Suprapubic skin (tissue), 4 donors: ENCODE measurements around the gene DAAM1. TPM values are rescaled to one million over a fixed set of nuclear protein-coding genes. Genes with fewer than 3 reads are reported as not detected.

Source experiments
- DNase-seq, 2 donors: peaks; one replicate each; pipeline ENCODE4 v3.0.0-alpha.2; 2019; ENCODE audit warnings: low spot score in 2 of 2
- H3K27ac ChIP-seq: fragments of 200-600 bp; sonication (generic); one replicate; pipeline ENCODE4 v1.5.1; 2019
- H3K27me3 ChIP-seq: fragments of 200-600 bp; sonication (generic); one replicate; pipeline ENCODE4 v1.5.1; 2019
- H3K36me3 ChIP-seq: fragments of 200-600 bp; sonication (generic); one replicate; pipeline ENCODE4 v1.5.1; 2019
- H3K4me1 ChIP-seq: fragments of 200-600 bp; sonication (generic); one replicate; pipeline ENCODE4 v1.5.1; 2019
- H3K4me3 ChIP-seq: fragments of 200-600 bp; sonication (generic); one replicate; pipeline ENCODE4 v1.5.1; 2019; ENCODE audit warnings: mild to moderate bottlenecking
- H3K9me3 ChIP-seq: fragments of 200-600 bp; sonication (generic); one replicate; pipeline ENCODE4 v1.5.1; 2019
- CTCF ChIP-seq, 2 donors: fragments of 200-600 bp in 1 of 2; fragments of 450-650 bp in 1 of 2; sonication (generic) in 1 of 2; IDR thresholded peaks; one replicate each; pipeline ENCODE4 v1.5.1; 2016 to 2019; ENCODE audit warnings: antibody characterized with exemption in 2 of 2, mild to moderate bottlenecking in 1 of 2, moderate library complexity in 1 of 2
- EP300 ChIP-seq: sonication (generic); formaldehyde crosslinking; IDR thresholded peaks from one replicate; pipeline ENCODE4 v1.6.1; 2017; ENCODE audit warnings: antibody characterized with exemption
- POLR2A ChIP-seq, 2 donors: fragments of 450-650 bp; IDR thresholded peaks; one replicate each; pipeline ENCODE4 v1.6.1; 2017; ENCODE audit warnings: antibody characterized with exemption in 2 of 2, mild to moderate bottlenecking in 2 of 2, moderate library complexity in 2 of 2
- POLR2AphosphoS5 ChIP-seq, 3 donors: sonication (generic); formaldehyde crosslinking; IDR thresholded peaks; one replicate each; pipeline ENCODE4 v1.6.1; 2017; ENCODE audit warnings: antibody characterized with exemption in 3 of 3
- WGBS: methylation state at CpG from one replicate; pipeline ENCODE4 v1.1.5; 2018; 5-methylcytosine and 5-hydroxymethylcytosine counted together
- total RNA-seq, 4 donors: library from RNA; depleted of rRNA; stranded (reverse); fragments of >200 nt; gene quantifications; one replicate each; pipeline ENCODE4 v1.1.0, GENCODE V29; 2016

The DAAM1 gene
- total RNA-seq, 4 donors from 2014 or later: 103 to 196 (median 171) TPM

- Histone ChIP-seq H3K4me1 (peaks cover 21% of the 10 kb centered on the region), H3K27ac (no peak overlapping the region)
- no peak for DNase-seq
Observed at GRCh38 chr14:59208954-59209353, 20.5 kb downstream of the DAAM1 start.

GRCh38 chr14:59210621-59211020 is 22.2 kb downstream of the DAAM1 start:
- TF ChIP-seq EP300 (no peak), POLR2A (IDR thresholded peaks at IDR 0.05) (no peak), POLR2AphosphoS5 (IDR thresholded peaks at IDR 0.05) (no peak), CTCF (IDR thresholded peaks at IDR 0.05) (no peak)
- no peak for DNase-seq
- Histone ChIP-seq H3K27me3 (no peaks in the 10 kb centered on the region), H3K36me3 (no peaks in the 10 kb centered on the region), H3K9me3 (no peaks in the 10 kb centered on the region), H3K27ac (no peak overlapping the region), H3K4me3 (no peak overlapping the region), H3K4me1 (peaks cover 32% of the 10 kb centered on the region)

More at GRCh38 chr14:59208954-59209353, 20.5 kb downstream of the DAAM1 start:
- H3K9me3 ChIP-seq: no peaks in the 10 kb centered on the region
- H3K27me3 ChIP-seq: no peaks in the 10 kb centered on the region
- TF ChIP-seq POLR2AphosphoS5 (IDR thresholded peaks at IDR 0.05) (no peak), CTCF (IDR thresholded peaks at IDR 0.05) (no peak), EP300 (no peak)
- H3K36me3 ChIP-seq: no peaks in the 10 kb centered on the region
- no peak overlapping the region for H3K4me3 ChIP-seq
- WGBS: 100% methylated on average over 1 of the region's 1 CpG

- Histone ChIP-seq H3K9me3 (no peaks in the 10 kb centered on the region), H3K4me3 (no peak overlapping the region), H3K4me1 (peaks cover 46% of the 10 kb centered on the region), H3K27ac (no peak overlapping the region), H3K36me3 (no peaks in the 10 kb centered on the region), H3K27me3 (no peaks in the 10 kb centered on the region)
- WGBS: 86% methylated on average over 7 of the region's 7 CpGs
- DNase-seq: no peak
- TF ChIP-seq POLR2A (IDR thresholded peaks at IDR 0.05) (no peak), EP300 (no peak), CTCF (IDR thresholded peaks at IDR 0.05) (no peak), POLR2AphosphoS5 (IDR thresholded peaks at IDR 0.05) (no peak)
Observed at GRCh38 chr14:59213368-59214315, 25.2 kb downstream of the DAAM1 start.

GRCh38 chr14:59214702-59215302 is 26.3 kb downstream of the DAAM1 start:
- Histone ChIP-seq H3K9me3 (no peaks in the 10 kb centered on the region), H3K27me3 (no peaks in the 10 kb centered on the region), H3K27ac (peak overlapping the region; percentile 63), H3K4me1 (peaks cover 46% of the 10 kb centered on the region), H3K4me3 (no peak overlapping the region), H3K36me3 (no peaks in the 10 kb centered on the region)
- WGBS: 84% methylated on average over 3 of the region's 3 CpGs
- DNase-seq: no peak
- no peak for TF ChIP-seq POLR2A (IDR thresholded peaks at IDR 0.05)
- TF ChIP-seq CTCF (IDR thresholded peaks at IDR 0.05): no peak
- TF ChIP-seq POLR2AphosphoS5 (IDR thresholded peaks at IDR 0.05): no peak
- no peak for TF ChIP-seq EP300

- no peaks in the 10 kb centered on the region for H3K27me3 ChIP-seq
- peak overlapping the region; percentile 63 for H3K27ac ChIP-seq
- TF ChIP-seq CTCF (IDR thresholded peaks at IDR 0.05) (no peak), POLR2AphosphoS5 (IDR thresholded peaks at IDR 0.05) (no peak), POLR2A (IDR thresholded peaks at IDR 0.05) (no peak), EP300 (no peak)
- peaks cover 48% of the 10 kb centered on the region for H3K4me1 ChIP-seq
- DNase-seq: peak; percentile 75 to 84
- no peaks in the 10 kb centered on the region for H3K9me3 ChIP-seq
- H3K4me3 ChIP-seq: no peak overlapping the region
- WGBS: 42% methylated on average over 7 of the region's 7 CpGs
- no peaks in the 10 kb centered on the region for H3K36me3 ChIP-seq
Observed at GRCh38 chr14:59215322-59215721, 26.9 kb downstream of the DAAM1 start.
